Activated CD4-positive, alpha-beta T cell treated with anti-CD3 and anti-CD28 coated beads, Interleukin-2, amount 50 U/mL, for 48 hours (primary cell): Measurements from ENCODE around the gene ANKRD16.
"Not testable (repeated sequence)": the region's sequence is repeated elsewhere in the genome, so short reads cannot be mapped to it uniquely, and the experiment has no call there.

Source experiments
- DNase-seq, 2 experiments: peaks; one replicate each; pipeline ENCODE4 v3.0.0-alpha.2; 2020

The ANKRD16 gene

DNA sequence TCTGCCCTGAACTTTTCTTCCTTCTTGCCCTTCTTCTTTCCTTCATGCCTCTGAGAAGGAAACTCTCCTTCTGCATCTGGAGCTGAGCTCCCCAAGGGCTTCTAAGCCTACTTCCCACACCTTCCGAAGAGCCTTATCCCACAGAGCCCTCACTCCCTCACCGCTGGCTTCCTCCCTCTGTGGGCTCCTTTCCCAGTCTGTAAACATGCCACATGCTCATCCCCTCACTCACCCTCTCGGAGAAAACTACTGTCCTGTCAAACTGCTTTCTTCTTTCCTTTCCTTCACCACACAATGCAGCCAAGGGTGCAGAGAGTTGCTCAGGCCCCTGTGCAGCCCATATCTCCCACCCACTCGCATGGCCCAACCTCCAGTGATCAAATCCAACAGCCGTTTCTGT, 18.1 kb downstream of the ANKRD16 start:
- no peak for DNase-seq

DNA sequence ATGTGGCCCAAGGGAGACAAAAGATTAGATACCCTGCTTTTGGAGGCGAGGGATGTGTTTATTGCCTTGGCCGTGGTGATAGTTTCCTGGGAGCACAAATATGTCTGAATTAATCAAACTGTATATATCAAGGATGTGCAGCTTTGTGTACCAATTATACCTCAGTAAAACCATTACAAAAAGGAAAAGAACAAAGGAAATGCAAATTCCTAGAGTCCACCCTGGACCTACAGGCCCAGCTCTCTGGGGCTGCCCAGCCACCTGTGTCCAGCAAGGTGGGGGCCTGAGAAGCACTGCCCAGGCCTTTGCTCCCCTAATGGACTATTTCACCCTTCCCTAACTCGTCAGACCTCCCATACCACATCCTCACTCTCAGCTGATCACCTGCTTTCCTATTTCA, 20.5 kb downstream of the ANKRD16 start:
- DNase-seq: no peak

DNA sequence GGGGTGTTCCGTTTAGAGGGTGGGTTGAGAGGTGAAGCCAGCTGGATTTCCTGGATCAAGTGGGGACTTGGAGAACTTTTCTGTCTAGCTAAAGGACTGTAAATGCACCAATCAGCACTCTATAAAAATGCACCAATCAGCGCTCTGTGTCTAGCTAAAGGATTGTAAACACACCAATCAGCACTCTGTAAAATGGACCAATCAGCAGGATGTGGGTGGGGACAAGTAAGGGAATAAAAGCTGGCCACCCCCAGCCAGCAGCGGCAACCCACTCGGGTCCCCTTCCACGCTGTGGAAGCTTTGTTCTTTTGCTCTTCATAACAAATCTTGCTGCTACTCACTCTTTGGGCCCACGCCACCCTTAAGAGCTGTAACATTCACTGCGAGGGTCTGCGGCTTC, 21.3 kb downstream of the ANKRD16 start:
- DNase-seq: not testable (repeated sequence)

DNA sequence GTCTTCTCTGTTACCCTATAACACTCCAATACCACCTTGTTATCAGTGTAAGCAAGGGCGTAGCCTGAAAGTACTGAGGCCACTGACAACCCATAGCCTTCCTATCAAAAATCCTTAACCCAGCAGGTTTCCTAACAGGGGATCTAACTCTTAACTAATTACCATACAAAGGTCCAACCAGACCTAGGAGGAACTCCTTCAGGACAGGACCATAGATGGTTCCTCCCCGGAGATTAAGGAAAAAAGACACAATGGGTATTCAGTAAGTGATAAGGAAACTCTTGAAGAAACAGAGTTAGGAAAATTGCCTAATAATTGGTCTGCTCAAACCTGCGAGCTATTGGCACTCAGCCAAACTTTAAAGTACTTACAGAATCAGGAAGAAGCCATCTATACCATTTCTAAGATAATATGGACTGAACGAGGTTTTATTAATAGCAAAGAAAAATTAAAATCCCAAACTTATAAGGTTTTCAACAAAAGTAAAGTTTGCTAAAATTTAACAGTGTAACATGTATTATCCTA, 22.5 kb downstream of the ANKRD16 start:
- DNase-seq: not testable (repeated sequence)

DNA sequence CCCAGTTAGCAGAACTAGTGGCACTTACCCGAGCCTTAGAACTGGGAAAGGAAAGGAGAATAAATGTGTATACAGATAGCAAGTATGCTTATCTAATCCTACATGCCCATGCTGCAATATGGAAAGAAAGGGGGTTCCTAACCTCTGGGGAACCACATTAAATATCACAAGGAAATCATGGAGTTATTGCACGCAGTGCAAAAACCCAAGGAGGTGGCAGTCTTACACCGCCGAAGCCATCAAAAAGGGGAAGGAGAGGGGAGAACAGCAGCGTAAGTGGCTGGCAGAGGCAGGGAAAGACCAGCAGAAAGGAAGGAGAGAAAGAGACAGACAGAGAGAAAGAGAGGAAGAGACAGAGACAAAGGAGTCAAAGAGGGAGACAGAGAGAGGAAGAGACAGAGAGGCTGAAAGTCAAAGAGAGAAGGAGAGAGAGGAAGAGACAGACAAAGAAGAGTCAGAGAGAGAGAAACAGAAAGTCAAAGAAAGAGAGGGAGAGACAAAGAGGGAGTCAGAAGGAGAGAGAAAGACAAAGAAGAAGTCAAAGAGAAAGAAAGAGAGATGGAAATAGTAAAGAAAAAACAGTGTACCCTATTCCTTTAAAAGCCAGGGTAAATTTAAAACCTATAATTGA, 23.1 kb downstream of the ANKRD16 start:
- DNase-seq: not testable (repeated sequence)

DNA sequence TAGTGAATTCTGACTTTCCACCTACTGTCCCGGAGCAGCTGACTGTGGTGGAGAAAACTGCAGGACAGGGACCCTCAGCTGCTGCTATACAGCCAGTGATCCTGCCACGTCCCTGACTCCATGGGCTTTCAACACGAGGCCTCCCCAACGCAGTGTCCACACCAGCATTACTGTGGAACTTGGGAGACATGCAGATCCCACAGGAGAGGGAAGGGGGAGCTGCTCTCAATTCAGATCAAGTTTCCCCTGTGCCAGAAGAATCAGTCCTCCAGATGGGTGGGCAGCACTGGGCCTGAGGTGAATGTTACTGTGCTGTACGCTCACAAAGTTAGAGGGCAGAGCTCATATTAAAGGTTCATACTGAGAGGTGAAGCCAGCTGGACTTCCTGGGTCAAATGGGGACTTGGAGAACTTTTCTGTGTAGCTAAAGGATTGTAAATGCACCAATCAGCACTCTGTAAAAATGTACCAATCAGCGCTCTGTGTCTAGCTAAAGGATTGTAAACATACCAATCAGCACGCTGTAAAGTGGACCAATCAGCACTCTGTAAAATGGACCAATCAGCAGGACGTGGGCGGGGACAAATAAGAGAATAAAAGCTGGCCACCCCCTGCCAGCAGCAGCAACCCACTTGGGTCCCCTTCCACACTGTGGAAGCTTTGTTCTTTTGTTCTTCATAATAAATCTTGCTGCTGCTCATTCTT, 26.6 kb downstream of the ANKRD16 start:
- DNase-seq: not testable (repeated sequence)

DNA sequence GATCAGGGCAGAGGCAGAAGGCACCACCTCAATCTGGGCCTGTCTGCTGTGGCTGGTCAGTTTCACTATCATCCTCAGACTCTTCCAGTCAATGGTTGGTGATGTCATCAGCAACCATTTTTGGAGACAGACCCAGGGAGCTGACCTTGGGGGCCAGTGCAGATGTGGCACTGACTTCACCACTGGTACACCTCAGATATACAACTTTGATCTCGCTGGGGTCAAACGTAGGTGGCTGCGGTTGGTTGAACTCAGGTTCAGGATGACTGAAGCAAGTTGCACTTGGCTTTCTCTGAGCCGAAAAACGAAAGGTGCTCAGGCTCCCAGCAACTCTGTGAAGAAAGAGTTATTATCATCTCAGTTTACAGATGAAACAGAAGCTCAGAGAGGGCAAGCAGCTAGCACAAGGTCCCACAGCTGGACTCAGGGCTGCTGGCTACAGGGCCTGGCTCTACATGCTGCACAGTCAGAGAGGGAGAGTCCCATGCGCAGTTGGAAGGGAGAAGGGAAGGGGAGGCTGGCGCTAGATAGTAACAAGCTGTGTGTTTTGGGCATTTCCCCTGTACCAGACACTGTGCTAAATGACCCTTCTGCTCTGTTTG, 27.2 kb downstream of the ANKRD16 start:
- no peak for DNase-seq

DNA sequence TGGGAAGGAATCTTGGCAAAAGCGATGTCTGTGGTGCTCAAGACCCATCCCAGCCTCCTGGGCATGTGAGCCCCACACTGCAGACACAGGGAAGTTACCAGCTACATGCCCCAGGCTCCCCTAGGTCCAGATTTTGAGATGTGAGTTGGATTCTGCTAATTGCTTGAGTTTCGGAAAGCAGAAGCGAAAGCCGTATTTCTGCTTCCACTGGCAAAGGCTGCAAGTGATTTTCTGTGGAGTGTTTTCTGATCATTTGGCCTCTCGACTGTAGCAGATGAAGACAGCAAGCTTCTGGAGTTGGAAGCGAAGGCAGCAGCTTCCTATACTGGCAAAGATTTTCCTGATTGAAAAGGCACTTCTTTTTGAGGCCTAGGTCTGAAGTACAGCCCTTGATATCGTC, 29.6 kb downstream of the ANKRD16 start:
- DNase-seq: no peak

DNA sequence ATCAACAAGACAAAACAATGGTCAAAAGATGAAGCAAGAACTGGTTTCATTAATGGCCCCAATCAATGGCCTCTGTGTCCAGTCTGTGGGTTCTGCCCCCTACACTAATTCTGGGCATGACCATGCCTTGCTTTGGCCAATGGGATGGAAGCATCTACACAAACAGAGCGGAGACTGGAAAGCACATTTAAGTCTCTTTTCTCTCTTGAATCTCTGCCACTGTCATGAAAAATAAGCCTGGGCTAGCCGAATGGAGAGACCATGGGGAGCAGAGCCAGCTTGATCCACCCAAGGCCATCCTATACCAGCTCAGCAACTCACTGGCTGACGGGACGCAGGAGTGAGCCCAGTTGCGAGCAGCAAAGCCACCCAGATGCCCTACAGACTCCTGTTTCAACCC, 30.9 kb downstream of the ANKRD16 start:
- no peak for DNase-seq

DNA sequence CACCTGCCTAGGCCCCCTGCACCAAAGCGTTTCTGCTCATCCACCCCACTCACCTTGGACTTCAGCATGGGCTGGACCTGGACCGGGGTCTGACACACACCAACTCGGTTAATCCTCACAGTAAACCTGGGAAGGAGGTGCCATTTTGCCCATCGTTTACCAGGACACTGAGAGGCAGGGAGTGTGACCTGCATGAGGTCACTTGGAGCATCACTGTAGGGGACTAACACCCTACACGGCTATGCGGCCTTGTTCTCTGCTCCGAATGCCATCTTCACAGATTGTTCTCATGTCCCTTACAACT, 33.0 kb downstream of the ANKRD16 start:
- DNase-seq: no peak

DNA sequence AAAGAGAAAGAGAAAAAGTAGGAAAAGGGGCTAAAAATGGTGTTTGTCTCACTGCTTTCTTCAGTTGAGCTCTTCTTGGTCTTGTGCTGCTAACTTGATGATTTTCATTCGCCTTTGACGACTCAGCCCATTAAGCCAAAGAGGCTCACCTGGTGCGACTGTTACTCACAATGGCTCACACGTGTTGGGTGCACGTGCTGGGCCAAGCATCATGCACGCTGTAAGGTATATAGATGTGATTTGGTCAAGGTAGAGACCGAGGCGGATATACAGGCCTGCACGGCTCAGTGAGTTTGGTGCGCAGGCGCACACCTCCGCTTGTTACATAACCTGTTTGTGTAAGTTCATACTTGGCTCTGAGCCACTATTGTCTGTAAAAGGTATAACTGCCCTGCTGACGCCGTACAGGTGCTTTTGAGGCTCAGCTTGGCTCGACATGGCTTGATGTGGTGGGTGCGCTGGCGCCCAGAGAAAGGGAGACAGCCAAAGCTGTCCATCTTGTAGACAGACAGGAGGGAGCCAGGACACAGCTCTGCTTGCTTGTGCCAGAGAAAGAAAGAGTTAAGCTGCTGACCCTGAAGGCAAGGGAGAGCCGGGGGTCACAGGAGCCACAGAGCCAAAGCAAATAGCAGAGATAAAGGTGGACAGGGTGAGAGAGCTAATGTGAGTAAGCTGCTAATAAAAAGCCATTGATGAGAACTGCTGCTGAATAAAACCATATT, 33.6 kb downstream of the ANKRD16 start:
- DNase-seq: no peak

DNA sequence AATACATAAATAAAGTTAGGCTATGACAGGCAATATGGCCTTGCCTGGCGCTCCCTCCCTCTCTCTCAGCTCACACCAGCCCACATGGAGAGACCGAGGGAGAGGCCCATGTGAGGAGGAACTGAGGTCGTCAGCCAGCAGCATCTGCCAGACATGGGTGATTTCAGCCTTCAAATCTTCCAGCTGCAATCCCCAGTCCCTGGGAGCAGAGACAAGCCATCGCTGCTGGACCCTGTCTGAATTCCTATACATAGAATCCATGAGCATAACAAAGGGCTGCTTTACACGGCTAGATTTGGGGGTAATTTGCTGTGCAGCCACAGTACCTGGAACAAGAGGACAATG, 35.6 kb downstream of the ANKRD16 start:
- no peak for DNase-seq

DNA sequence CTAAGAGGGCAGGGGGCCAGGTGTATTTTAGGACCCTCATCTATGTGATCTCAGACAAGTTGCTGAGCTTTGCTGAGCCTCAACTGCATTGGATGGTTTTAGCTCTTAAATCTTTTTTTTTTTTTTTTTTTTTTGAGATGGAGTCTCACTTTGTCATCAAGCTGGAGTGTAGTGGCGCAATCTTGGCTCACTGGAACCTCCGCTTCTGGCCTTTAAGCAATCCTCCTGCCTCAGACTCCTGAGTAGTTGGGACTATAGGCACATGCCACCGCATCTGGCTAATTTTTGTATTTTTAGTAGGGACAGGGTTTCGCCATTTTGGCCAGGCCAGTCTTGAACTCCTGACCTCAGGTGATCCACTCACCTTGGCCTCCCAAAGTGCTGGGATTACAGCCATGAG, 43.0 kb downstream of the ANKRD16 start:
- DNase-seq: not testable (repeated sequence)

DNA sequence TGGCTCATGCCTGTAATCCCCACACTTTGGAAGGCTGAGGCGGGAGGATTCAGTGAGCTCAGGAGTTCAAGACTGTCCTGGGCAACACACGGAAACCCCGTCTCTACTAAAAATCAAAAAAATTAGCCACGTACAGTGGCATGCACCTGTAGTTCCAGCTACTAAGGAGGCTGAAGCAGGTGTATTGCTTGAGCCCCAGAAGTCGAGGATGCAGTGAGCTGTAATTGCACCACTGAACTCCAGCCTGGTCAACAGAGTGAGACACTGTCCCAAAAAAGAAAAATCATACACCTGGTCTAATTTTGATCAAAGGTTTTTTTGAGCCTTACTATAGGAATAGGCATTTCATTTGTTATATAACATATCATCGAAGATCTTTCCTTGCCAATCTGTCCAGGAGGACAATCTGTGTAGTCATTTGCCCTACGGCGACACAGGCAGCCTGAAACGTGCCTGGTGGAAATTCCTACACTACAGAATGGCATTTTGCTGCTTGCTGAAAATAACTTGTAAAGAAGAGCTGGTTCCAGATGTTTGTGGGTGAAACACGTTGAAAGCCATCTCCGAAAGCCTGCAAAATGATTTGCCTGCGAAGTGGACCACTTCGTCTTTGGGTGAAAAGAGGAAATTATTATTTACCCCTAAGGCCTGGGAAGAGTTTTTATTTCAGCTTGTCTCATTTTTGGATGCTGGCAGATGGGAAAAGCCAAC, 45.2 kb downstream of the ANKRD16 start:
- no peak for DNase-seq

DNA sequence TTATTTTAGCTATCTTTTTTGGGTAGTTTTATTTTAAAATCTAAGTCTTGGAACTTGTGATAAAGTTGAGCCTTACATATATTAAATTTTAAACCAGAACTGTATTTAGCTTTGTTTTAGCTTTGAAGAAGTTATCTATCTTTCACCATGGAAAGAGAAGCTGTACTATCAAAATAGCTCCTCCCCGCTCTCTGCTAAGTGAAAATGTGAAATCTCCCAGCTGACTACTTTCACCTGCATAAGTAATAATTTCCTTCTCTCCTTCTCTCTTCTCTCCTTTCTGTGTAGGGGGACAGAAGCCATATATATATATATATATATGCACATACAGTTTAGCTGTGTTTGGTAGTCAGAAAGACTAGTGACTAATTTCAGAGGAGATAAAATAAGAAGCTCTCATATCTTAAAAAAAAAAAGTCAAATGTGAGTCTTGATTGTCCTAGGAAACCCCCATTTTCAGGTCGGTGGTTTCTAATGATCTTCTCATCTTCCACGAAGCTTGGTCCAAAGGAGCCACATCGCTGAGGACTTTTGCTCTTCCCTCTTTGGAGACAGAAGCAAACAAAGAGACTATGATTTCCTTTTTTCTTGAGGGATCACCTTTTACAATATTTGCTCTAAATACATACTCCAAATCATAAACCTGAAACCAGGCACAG, 45.9 kb downstream of the ANKRD16 start:
- DNase-seq: peak in 1 of 2 experiments; percentile 9

DNA sequence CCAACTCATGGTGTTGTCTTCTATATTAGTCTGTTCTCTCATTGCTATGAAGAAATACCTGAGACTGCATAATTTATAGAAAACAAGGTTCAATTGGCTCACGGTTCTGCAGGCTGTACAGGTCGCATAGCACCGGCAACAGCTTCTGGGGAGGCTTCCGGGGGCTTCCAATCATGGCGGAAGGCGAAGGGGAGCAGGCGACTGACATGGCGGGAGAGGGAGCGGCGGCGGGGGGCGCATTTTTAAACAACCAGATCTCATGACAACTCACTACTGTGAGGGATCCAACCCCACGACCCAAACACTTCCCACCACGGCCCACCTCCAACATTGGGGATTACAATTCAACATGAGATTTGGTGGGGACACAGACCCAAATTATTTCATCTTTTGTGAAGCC, 47.7 kb downstream of the ANKRD16 start:
- DNase-seq: no peak

DNA sequence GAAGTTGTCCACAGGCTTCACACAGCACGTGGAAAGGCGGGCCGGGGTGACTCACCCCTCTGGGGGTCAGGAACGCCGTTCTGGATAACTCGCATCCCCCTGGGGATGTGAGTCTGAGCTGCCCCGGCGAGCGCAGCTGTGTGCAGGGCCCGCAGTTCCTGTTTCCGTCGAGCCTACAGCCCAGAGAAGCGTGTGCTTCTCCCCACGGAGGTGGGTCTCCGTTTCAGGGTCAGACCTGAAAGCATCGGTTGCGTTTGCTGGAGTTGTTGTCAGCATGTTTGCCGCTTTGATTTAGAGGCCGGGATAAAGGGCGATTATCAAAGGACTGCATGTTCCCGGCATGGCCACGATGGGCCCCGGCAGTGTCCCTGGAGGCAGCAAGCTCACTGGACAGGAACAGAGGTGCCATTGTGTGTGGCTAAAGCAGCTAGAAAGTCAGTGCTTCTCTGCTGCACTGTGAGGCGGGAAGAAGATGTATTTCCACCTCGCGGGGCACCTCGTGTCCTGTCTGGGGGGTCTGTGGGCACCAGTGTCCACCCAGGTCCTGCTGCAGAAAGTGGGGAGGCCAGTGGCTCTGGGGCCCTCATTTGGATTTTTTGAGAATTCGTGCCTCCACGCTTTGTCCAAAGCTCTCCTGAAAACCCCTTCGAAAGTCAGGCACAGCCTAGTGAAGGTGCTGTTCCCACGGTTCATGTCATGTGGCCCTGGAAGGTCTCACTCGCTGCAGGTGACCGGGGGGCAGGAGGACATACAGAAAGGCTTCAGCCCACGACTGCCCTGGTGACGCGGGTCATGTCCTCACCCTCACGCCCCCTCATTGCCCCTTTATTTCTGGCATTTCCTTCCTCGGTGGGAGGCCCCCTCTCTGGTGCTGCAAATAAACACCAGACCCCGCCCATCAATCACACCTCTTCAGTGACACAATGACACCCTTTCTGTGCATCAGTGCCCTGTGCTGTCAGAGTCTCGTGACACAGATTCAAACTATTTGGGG, 49.1 kb downstream of the ANKRD16 start:
- no peak for DNase-seq

DNA sequence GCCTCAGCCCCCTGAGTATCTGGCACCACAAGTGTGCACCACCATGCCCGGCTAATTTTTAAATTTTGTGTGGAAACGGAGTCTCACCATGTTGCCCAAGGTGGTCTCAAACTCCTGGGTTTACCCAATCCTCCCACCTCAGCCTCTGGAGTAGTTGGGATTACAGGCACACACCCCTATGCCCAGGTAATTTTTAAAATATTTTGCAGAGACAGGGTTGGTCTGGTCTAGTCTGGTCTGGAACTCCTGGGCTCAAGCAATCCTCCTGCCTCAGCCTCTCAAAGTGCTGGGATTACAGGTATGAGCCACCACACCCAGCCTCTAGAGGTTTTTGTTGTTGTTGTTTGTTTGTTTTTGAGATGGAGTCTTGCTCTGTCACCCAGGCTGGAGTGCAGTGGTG, 53.5 kb downstream of the ANKRD16 start:
- DNase-seq: not testable (repeated sequence)

DNA sequence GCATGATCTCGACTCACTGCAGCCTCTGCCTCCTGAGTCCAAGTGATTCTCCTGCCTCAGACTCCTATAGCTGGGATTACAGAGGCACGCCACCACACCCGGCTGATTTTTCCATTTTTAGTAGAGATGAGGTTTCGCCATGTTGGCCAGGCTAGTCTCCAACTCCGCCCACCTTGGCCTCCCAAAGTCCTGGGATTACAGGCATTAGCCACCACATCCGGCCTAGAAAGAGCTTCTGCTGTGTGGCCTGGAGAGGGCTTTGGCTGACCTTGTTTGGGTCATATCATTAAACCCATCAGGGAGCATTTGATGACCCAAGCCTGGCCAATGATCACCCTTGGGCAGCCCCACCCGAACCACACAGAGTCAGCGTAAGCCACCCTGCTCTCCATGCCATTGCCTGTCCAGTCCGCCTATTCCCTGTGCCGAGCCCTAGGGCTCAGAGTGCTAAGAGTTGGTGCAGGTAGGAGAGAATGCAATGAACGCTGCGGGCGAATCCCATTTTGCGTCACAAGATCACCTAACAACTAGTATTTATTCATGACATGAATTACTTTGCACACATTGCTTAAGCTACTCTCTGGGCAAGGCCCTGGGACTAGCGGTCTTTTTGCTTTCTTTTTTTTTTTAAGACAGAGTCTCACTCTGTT, 54.1 kb downstream of the ANKRD16 start:
- DNase-seq: no peak

DNA sequence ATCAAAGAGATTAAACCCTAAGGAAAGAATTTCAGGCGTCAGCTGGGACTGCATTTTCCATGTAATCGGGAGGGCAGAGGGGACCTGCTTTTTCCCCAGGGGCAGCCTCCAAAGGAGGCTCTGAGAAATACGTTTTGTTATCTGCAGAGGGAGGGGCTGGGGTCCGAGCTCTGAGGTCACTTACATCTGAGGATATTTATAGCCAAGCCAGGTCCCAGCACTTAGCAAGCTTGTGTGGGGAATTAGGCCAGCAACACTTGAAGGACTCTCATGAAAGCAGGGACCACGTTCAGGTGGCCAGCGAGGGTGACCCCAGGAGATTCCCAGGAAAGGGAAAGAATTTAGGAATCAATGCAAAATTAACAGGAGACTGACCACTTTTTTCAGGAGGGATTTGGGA, 55.9 kb downstream of the ANKRD16 start:
- DNase-seq: no peak

DNA sequence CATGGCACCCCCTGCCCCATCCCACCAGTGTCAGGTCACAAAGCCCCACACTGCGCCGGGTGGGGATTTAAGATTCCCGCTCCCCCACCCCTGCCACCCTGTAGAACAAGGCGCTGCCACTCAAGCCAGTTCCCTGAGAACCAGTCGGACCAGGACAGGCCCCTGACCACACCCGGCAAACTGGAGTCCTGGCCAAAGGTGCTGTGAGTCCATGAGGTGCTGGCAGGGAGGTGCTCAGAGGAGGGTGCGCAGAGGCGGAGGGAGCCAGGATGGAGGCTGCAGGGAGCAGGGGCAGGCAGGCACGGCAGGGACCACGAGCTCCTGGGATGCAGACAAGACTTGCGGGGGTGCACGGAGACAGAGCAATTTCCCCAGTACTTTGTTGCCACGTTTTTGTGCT, 56.7 kb downstream of the ANKRD16 start:
- DNase-seq: no peak
